Upper lobe of left lung (tissue), 6 donors: ENCODE measurements around the gene SORL1. TPM values are rescaled to one million over a fixed set of nuclear protein-coding genes. Genes with fewer than 3 reads are reported as not detected.
"Not testable (repeated sequence)": the region's sequence is repeated elsewhere in the genome, so short reads cannot be mapped to it uniquely, and the experiment has no call there.

ENCODE experiments used
- ATAC-seq, 2 donors: fragments of 200-7000 bp; cut with Tn5 transposase; one replicate each; pipeline ENCODE4 v1.9.1; 2022; ENCODE audit warnings: mild to moderate bottlenecking in 2 of 2, moderate library complexity in 2 of 2; ENCODE audit not compliant: low FRiP score in 2 of 2
- DNase-seq, 2 donors: peaks; one replicate each; pipeline ENCODE4 v3.0.0-alpha.2; 2019 to 2020
- H3K27ac ChIP-seq, 4 donors: fragments of 200-600 bp; sonication (generic); one replicate each; pipeline ENCODE4 v1.5.1; 2016 to 2019
- H3K27me3 ChIP-seq, 4 donors: fragments of 200-600 bp; sonication (generic); one replicate each; pipeline ENCODE4 v1.5.1; 2017 to 2019
- H3K36me3 ChIP-seq, 4 donors: fragments of 200-600 bp; sonication (generic); one replicate each; pipeline ENCODE4 v1.5.1; 2016 to 2019
- H3K4me1 ChIP-seq, 4 donors: fragments of 200-600 bp; sonication (generic); one replicate each; pipeline ENCODE4 v1.5.1; 2018 to 2019
- H3K4me3 ChIP-seq, 4 donors: fragments of 200-600 bp; sonication (generic); one replicate each; pipeline ENCODE4 v1.5.1; 2017 to 2019; ENCODE audit warnings: mild to moderate bottlenecking in 2 of 4, moderate library complexity in 1 of 4
- H3K9me3 ChIP-seq, 4 donors: fragments of 200-600 bp; sonication (generic); one replicate each; pipeline ENCODE4 v1.5.1; 2018 to 2019
- EP300 ChIP-seq, 4 donors: sonication (generic); formaldehyde crosslinking; IDR thresholded peaks; one replicate each; pipeline ENCODE4 v1.5.1; 2017; ENCODE audit warnings: antibody characterized with exemption in 4 of 4, control low read depth in 2 of 4
- POLR2A ChIP-seq, 4 donors: fragments of 450-650 bp; IDR thresholded peaks; one replicate each; pipeline ENCODE4 v1.5.1; 2016 to 2017; ENCODE audit warnings: antibody characterized with exemption in 4 of 4, mild to moderate bottlenecking in 2 of 4
- POLR2AphosphoS5 ChIP-seq, 2 donors: sonication (generic); formaldehyde crosslinking; IDR thresholded peaks; one replicate each; pipeline ENCODE4 v1.5.1; 2017; ENCODE audit warnings: antibody characterized with exemption in 2 of 2
- WGBS, 2 donors: methylation state at CpG; one replicate each; pipeline ENCODE4 v1.1.5; 2017 to 2018; 5-methylcytosine and 5-hydroxymethylcytosine counted together
- total RNA-seq, 6 donors: library from RNA; depleted of rRNA in 4 of 6; stranded (reverse); fragments of >200 nt in 4 of 6; gene quantifications; one replicate each; pipeline versions ENCODE4 v1.1.0 to v1.2.1, GENCODE V29; 2016 to 2021
- TF ChIP-seq, protein P1 (sequence below), 6 experiments: fragments of 450-650 bp in 4 of 6; fragments of 200-600 bp in 2 of 6; sonication (generic) in 2 of 6; IDR thresholded peaks; one replicate each; pipeline ENCODE4 v1.5.1; 2016 to 2019; ENCODE audit warnings: antibody characterized with exemption in 6 of 6
- donor health status: DM: no; HTN: no; CAD: no; lungs with moderate emphysema.
- donor health status: DM: no; HTN: yes; CAD: no; lungs with severe emphysema.

SORL1 gene, protein sequence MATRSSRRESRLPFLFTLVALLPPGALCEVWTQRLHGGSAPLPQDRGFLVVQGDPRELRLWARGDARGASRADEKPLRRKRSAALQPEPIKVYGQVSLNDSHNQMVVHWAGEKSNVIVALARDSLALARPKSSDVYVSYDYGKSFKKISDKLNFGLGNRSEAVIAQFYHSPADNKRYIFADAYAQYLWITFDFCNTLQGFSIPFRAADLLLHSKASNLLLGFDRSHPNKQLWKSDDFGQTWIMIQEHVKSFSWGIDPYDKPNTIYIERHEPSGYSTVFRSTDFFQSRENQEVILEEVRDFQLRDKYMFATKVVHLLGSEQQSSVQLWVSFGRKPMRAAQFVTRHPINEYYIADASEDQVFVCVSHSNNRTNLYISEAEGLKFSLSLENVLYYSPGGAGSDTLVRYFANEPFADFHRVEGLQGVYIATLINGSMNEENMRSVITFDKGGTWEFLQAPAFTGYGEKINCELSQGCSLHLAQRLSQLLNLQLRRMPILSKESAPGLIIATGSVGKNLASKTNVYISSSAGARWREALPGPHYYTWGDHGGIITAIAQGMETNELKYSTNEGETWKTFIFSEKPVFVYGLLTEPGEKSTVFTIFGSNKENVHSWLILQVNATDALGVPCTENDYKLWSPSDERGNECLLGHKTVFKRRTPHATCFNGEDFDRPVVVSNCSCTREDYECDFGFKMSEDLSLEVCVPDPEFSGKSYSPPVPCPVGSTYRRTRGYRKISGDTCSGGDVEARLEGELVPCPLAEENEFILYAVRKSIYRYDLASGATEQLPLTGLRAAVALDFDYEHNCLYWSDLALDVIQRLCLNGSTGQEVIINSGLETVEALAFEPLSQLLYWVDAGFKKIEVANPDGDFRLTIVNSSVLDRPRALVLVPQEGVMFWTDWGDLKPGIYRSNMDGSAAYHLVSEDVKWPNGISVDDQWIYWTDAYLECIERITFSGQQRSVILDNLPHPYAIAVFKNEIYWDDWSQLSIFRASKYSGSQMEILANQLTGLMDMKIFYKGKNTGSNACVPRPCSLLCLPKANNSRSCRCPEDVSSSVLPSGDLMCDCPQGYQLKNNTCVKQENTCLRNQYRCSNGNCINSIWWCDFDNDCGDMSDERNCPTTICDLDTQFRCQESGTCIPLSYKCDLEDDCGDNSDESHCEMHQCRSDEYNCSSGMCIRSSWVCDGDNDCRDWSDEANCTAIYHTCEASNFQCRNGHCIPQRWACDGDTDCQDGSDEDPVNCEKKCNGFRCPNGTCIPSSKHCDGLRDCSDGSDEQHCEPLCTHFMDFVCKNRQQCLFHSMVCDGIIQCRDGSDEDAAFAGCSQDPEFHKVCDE (N-terminal part only)
- total RNA-seq, result 10 to 100 TPM; 33.3 to 85.9 (median 67.2) TPM

GRCh38 chr11:121451986-121452608 lies at the start of gene SORL1:
SORL1 (plus strand) TSS chr11:121452314; CDS start chr11:121452332, 18 bp downstream.
- DNase-seq, result peak; percentile 85 to 95
- TF ChIP-seq POLR2AphosphoS5 (IDR thresholded peaks at IDR 0.05) (no peak), POLR2A (IDR thresholded peaks at IDR 0.05) (peak in 1 of 4 donors; percentile 52)
- TF ChIP-seq, protein P1, sequence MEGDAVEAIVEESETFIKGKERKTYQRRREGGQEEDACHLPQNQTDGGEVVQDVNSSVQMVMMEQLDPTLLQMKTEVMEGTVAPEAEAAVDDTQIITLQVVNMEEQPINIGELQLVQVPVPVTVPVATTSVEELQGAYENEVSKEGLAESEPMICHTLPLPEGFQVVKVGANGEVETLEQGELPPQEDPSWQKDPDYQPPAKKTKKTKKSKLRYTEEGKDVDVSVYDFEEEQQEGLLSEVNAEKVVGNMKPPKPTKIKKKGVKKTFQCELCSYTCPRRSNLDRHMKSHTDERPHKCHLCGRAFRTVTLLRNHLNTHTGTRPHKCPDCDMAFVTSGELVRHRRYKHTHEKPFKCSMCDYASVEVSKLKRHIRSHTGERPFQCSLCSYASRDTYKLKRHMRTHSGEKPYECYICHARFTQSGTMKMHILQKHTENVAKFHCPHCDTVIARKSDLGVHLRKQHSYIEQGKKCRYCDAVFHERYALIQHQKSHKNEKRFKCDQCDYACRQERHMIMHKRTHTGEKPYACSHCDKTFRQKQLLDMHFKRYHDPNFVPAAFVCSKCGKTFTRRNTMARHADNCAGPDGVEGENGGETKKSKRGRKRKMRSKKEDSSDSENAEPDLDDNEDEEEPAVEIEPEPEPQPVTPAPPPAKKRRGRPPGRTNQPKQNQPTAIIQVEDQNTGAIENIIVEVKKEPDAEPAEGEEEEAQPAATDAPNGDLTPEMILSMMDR (IDR thresholded peaks at IDR 0.05), result peak; percentile 49 to 91 (median 84)

GRCh38 chr11:121405646-121406045 lies 46.5 kb upstream of the SORL1 start:
- H3K9me3 ChIP-seq, result no peaks in the 10 kb centered on the region
- H3K27me3 ChIP-seq, result no peaks in the 10 kb centered on the region
- ATAC-seq, result no peak
- TF ChIP-seq EP300 (IDR thresholded peaks at IDR 0.05), result no peak
- TF ChIP-seq, protein P1 (IDR thresholded peaks at IDR 0.05), result no peak
- no peak for TF ChIP-seq POLR2A (IDR thresholded peaks at IDR 0.05)
- TF ChIP-seq POLR2AphosphoS5 (IDR thresholded peaks at IDR 0.05), result no peak
- no peaks in the 10 kb centered on the region for H3K4me1 ChIP-seq
- 59 to 78% methylated on average over 1 of the region's 1 CpG for WGBS, 2 donors
- H3K36me3 ChIP-seq, result no peaks in the 10 kb centered on the region
- H3K27ac ChIP-seq, result no peak overlapping the region
- no peak for DNase-seq
- H3K4me3 ChIP-seq, result no peak overlapping the region

More at GRCh38 chr11:121451986-121452608, at the start of gene SORL1:
- WGBS, 2 donors, result 0 to 1% methylated on average over 21 to 34 of the region's 89 CpGs
- Histone ChIP-seq H3K27ac (peak within 1 kb of the TSS; percentile 73 to 88 (median 74)), H3K36me3 (no peaks in the 10 kb centered on the region), H3K9me3 (no peaks in the 10 kb centered on the region), H3K4me3 (peak within 1 kb of the TSS; percentile 40 to 87 (median 76)), H3K4me1 (peaks cover 10 to 31% (median 19%) of the 10 kb centered on the region in 4 donors), H3K27me3 (no peaks in the 10 kb centered on the region)
- ATAC-seq, result peak; percentile 86 to 87

DNA sequence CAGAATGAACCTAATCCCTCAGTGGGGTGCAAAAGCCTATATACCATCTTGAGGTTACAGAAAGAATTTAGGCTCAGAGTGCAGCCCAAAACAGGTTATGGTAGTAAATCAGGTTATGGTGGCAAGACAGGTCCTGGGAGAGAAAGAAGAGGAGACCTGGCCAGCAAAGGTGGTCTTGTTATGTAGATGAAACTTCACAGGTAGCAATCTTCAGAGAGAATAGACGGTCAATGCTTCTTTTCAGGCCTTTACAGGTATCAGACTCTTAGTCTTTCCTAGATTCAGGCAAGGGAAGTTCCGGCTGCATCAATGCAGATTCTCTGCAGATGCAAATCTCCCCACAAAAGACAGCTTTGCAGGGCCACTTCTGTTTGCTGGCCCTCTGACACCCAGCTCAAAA lies 45.8 kb upstream of the SORL1 start:
- TF ChIP-seq POLR2AphosphoS5 (IDR thresholded peaks at IDR 0.05), result no peak
- TF ChIP-seq, protein P1 (IDR thresholded peaks at IDR 0.05), result no peak
- no peak for TF ChIP-seq POLR2A (IDR thresholded peaks at IDR 0.05)
- no peak for TF ChIP-seq EP300 (IDR thresholded peaks at IDR 0.05)
- Histone ChIP-seq H3K9me3 (no peaks in the 10 kb centered on the region), H3K4me1 (no peaks in the 10 kb centered on the region), H3K36me3 (no peaks in the 10 kb centered on the region), H3K27me3 (no peaks in the 10 kb centered on the region), H3K27ac (no peak overlapping the region), H3K4me3 (no peak overlapping the region)
- WGBS, 2 donors, result 92 to 93% methylated on average over 2 of the region's 2 CpGs
- DNase-seq, result no peak
- no peak for ATAC-seq

- Histone ChIP-seq H3K27ac (no peak overlapping the region), H3K27me3 (no peaks in the 10 kb centered on the region), H3K4me1 (no peaks in the 10 kb centered on the region), H3K9me3 (no peaks in the 10 kb centered on the region), H3K4me3 (no peak overlapping the region), H3K36me3 (no peaks in the 10 kb centered on the region)
- ATAC-seq (no peak), DNase-seq (no peak)
- TF ChIP-seq, protein P1 (IDR thresholded peaks at IDR 0.05), result no peak
- WGBS, 2 donors, result 65 to 84% methylated on average over 2 of the region's 2 CpGs
Measured at GRCh38 chr11:121408830-121409229, 43.3 kb upstream of the SORL1 start.

- H3K27me3 ChIP-seq, H3K36me3 ChIP-seq, H3K4me3 ChIP-seq, DNase-seq, ATAC-seq, H3K9me3 ChIP-seq, H3K27ac ChIP-seq, H3K4me1 ChIP-seq: not testable (repeated sequence)
- WGBS, 2 donors, result 96 to 100% methylated on average over 2 of the region's 2 CpGs
Measured at GRCh38 chr11:121410041-121410440, 42.1 kb upstream of the SORL1 start.

DNA sequence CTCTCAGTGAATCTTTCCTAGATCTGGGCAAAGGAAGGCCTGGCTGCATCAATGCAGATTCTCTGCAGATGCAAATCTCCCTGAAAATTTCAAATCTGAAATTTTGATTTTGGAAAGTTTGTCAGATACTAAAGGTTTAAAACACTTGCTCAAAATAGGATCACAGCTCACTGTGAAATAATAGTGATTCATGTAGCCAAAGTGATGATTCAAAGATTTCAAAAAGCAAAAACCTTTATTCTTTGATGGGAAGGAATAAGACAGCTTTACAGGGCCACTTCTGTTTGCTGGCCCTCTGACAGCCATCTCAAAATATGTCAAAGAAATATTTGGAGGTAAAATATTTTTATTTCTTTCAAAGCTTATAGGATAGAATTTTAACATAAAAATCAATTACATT lies 40.8 kb upstream of the SORL1 start:
- not testable (repeated sequence) for H3K9me3 ChIP-seq, H3K27ac ChIP-seq, H3K4me3 ChIP-seq, DNase-seq, H3K27me3 ChIP-seq, H3K4me1 ChIP-seq, ATAC-seq, H3K36me3 ChIP-seq
